Activated CD4-positive, alpha-beta memory T cell treated with anti-CD3 and anti-CD28 coated beads, Interleukin-2, amount 10 ng/mL, durations not matched to agents 7 days and 5 days (primary cell): ENCODE results near the gene RASSF10. TPM values are rescaled to one million over a fixed set of nuclear protein-coding genes. Genes with fewer than 3 reads are reported as not detected.

ENCODE experiments used
- CTCF ChIA-PET: fragments of 350-600 bp; sonication (Branson Sonifier 250); formaldehyde crosslinking; loops from one replicate; lab custom pipeline; 2021; ENCODE audit warnings: antibody characterized with exemption, inconsistent platforms; lab: Charles Lee
- POLR2A ChIA-PET: fragments of 350-600 bp; sonication (Branson Sonifier 250); formaldehyde crosslinking; loops from one replicate; lab custom pipeline; 2021; ENCODE audit warnings: antibody characterized with exemption; lab: Charles Lee
- DNase-seq: peaks from one replicate; pipeline ENCODE4 v3.0.0-alpha.2; 2020
- H3K27ac Mint-ChIP-seq: one replicate; pipeline ENCODE4 v1.8.0; 2021; ENCODE audit warnings: mild to moderate bottlenecking, mixed read lengths
- H3K27me3 Mint-ChIP-seq: one replicate; pipeline ENCODE4 v1.8.0; 2021; ENCODE audit warnings: mixed read lengths
- H3K36me3 Mint-ChIP-seq: one replicate; pipeline ENCODE4 v1.8.0; 2021; ENCODE audit warnings: low read depth, mixed read lengths
- H3K4me1 Mint-ChIP-seq: one replicate; pipeline ENCODE4 v1.8.0; 2021; ENCODE audit warnings: mixed read lengths
- H3K4me3 Mint-ChIP-seq: one replicate; pipeline ENCODE4 v1.8.0; 2021; ENCODE audit warnings: mild to moderate bottlenecking, mixed read lengths
- H3K9me3 Mint-ChIP-seq: one replicate; pipeline ENCODE4 v1.8.0; 2021; ENCODE audit warnings: mixed read lengths
- total RNA-seq, 2 experiments: library from RNA; stranded (reverse); gene quantifications; one replicate each; pipeline ENCODE4 v1.2.3, GENCODE V29; 2021

Gene RASSF10
- total RNA-seq, 2 experiments from 2014 or later, result not detected

DNA sequence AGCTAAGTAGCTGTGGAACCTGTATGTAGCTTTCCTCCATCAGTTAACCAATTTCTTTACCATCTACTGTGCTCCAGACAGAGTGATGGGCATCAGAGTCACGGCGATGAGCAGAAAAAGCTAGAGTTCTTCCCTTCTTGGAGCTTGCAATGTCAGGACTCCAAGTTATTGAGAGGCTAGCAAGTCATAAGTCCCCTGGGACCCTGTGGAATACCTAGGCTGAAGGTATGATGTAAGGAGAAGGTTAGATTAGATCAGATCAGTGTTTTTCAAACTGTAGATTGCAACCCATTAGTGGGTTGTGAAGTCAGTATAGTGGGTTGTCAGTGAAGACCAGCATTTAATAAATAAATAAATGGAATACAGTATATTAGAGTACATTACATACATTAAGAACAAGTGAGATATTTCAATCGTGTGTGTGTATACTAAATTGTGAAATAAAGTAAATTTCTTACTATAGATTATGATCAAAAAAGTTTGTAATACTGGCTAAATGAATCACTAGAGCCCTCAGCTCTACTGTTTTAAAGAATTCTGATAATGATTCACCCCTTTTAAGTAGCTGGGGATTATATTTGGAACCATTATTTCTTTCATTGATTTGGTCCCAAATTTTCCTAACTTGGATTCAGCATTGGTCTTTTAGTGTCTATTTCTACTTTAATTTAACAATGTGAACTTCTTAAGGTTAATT lies 52.3 kb downstream of the RASSF10 start:
- no peak for DNase-seq
- Mint-ChIP-seq H3K4me3 (no peak overlapping the region), H3K9me3 (no peaks in the 10 kb centered on the region), H3K27me3 (peaks cover 14% of the 10 kb centered on the region), H3K4me1 (no peaks in the 10 kb centered on the region), H3K27ac (no peak overlapping the region), H3K36me3 (no peaks in the 10 kb centered on the region)
- POLR2A ChIA-PET, result no interaction called here
- CTCF ChIA-PET, result no interaction called here
